ENCODE measurements around the gene NTM. TPM values are rescaled to one million over a fixed set of nuclear protein-coding genes. Genes with fewer than 3 reads are reported as not detected.

Gene NTM
- total RNA-seq, 1 experiment from 2014 or later, result 9.9 TPM

DNA sequence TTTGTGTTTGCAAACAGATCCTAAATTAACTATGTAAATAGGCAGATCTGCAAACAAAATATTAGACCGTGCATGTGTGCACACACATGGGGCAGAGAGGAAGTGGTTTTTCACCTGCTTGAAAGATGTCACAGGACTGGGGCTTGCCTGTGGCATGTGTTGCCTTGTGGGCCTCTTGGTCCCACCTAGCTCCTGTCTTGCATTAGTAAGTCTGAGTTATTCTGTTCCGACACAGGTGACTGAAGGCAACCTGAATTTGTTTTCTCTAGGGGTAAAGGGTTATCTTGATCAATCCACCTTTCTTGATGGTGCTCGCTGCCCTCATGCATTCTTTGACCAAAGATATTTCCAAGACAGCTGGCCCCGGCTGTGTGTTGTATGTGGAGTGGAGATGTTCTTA lies 667.5 kb downstream of the NTM start:
- H3K4ac ChIP-seq (ENCODE audit: low read depth, low read length), result no peak overlapping the region
- H3K4me1 ChIP-seq (ENCODE audit: insufficient read depth, low read length), result peaks cover 8% of the 10 kb centered on the region; the same call in 1 of the 2 replicates
- TF ChIP-seq, protein P1, sequence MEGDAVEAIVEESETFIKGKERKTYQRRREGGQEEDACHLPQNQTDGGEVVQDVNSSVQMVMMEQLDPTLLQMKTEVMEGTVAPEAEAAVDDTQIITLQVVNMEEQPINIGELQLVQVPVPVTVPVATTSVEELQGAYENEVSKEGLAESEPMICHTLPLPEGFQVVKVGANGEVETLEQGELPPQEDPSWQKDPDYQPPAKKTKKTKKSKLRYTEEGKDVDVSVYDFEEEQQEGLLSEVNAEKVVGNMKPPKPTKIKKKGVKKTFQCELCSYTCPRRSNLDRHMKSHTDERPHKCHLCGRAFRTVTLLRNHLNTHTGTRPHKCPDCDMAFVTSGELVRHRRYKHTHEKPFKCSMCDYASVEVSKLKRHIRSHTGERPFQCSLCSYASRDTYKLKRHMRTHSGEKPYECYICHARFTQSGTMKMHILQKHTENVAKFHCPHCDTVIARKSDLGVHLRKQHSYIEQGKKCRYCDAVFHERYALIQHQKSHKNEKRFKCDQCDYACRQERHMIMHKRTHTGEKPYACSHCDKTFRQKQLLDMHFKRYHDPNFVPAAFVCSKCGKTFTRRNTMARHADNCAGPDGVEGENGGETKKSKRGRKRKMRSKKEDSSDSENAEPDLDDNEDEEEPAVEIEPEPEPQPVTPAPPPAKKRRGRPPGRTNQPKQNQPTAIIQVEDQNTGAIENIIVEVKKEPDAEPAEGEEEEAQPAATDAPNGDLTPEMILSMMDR (conservative IDR thresholded peaks at IDR 0.05), result no peak
- H4K20me1 ChIP-seq (ENCODE audit: control insufficient read depth, insufficient read depth, insufficient read length), result no peaks in the 10 kb centered on the region
- Mint-ChIP-seq H3K9me3 (no peaks in the 10 kb centered on the region), H3K4me1 (peaks cover 24 to 32% of the 10 kb centered on the region in 2 experiments), H3K27ac (no peak overlapping the region; a peak in 2 of 7 replicates), H3K27me3 (ENCODE audit: low read depth) (peaks cover 2% of the 10 kb centered on the region; the same call in 1 of the 2 replicates), H3K4me3 (no peak overlapping the region), H3K36me3 (ENCODE audit: insufficient read depth in 1 of 3, low read depth in 3 of 3) (no peaks in the 10 kb centered on the region)
- no peaks in the 10 kb centered on the region for H3K27me3 ChIP-seq (ENCODE audit: insufficient read depth, low read length)
- no peak overlapping the region for H2AFZ ChIP-seq (ENCODE audit: low read length)
- no peak overlapping the region for H3T11ph ChIP-seq (ENCODE audit: low read length)
- no peak overlapping the region for H3K4me2 ChIP-seq (ENCODE audit: insufficient read depth, insufficient read length, low read length)
- no peak overlapping the region for H2BK20ac ChIP-seq (ENCODE audit: low read depth, low read length, poor library complexity, severe bottlenecking)
- no peaks in the 10 kb centered on the region for H3K9me3 ChIP-seq (ENCODE audit: control insufficient read depth, low read depth, low read length)
- no peaks in the 10 kb centered on the region for H3K79me2 ChIP-seq (ENCODE audit: insufficient read depth, low read length)
- H3K56ac ChIP-seq (ENCODE audit: insufficient read length, low read depth, low read length), result no peak overlapping the region
- no peak overlapping the region for H4K8ac ChIP-seq (replicated peaks; ENCODE audit: insufficient read length, low read depth, low read length)
- no peak overlapping the region for H2BK5ac ChIP-seq (ENCODE audit: insufficient read length, low read length)
- H3K79me1 ChIP-seq (ENCODE audit: insufficient read depth, low read depth, low read length, poor library complexity, severe bottlenecking), result no peaks in the 10 kb centered on the region
- H3K23me2 ChIP-seq (ENCODE audit: insufficient read length, low read depth, low read length, poor library complexity, severe bottlenecking), result no peaks in the 10 kb centered on the region
- no peak overlapping the region for H3K14ac ChIP-seq (ENCODE audit: insufficient read depth, low read length)
- no peak overlapping the region for H2BK12ac ChIP-seq (ENCODE audit: insufficient read length, low read depth, low read length)
- H4K91ac ChIP-seq (ENCODE audit: insufficient read length, low read depth, low read length), result no peak overlapping the region
- no peak overlapping the region for H4K5ac ChIP-seq (ENCODE audit: insufficient read length, low read depth, low read length)
- H2BK120ac ChIP-seq (ENCODE audit: low read depth, low read length, poor library complexity, severe bottlenecking), result no peak overlapping the region
- H3K9ac ChIP-seq (ENCODE audit: extremely low read depth, insufficient read length, low read length), result no peak overlapping the region
- no peak for DNase-seq
- H3K27ac ChIP-seq (ENCODE audit: insufficient read length, low read depth, low read length), result no peak overlapping the region
- no peak overlapping the region for H3K23ac ChIP-seq (ENCODE audit: insufficient read length, low read depth, low read length)
- H2AK5ac ChIP-seq (ENCODE audit: insufficient read length, low read length), result no peak overlapping the region
- no peak overlapping the region for H3K18ac ChIP-seq (ENCODE audit: insufficient read length, low read depth, low read length)
- WGBS (ENCODE audit: extremely low coverage, insufficient read length, low lambda C conversion rate), result no CpG with 5 or more reads among the region's 4 CpGs
- H2BK15ac ChIP-seq (ENCODE audit: low read depth, low read length), result no peak overlapping the region
